Retinal pigment epithelial cell (primary cell): Measurements from ENCODE around the gene TNPO3.

Source experiments
- DNase-seq: peaks from one replicate; pipeline ENCODE4 v3.0.0-alpha.2; 2010; ENCODE audit warnings: low read depth
- H3K4me3 ChIP-seq: 2 replicates; pipeline ENCODE4 v1.5.1; 2011; ENCODE audit warnings: mild to moderate bottlenecking, low read length, control low read depth, moderate library complexity
- TF ChIP-seq, protein P1 (sequence below): conservative IDR thresholded peaks from 2 replicates; pipeline ENCODE4 v1.5.1; 2011; ENCODE audit warnings: low read depth, low read length, control low read depth, inconsistent platforms

TNPO3 gene

GRCh38 chr7:128906001-128906765 lies 148.7 kb downstream of the TNPO3 start:
- H3K4me3 ChIP-seq: no peak overlapping the region
- no peak for DNase-seq
- TF ChIP-seq, protein P1, sequence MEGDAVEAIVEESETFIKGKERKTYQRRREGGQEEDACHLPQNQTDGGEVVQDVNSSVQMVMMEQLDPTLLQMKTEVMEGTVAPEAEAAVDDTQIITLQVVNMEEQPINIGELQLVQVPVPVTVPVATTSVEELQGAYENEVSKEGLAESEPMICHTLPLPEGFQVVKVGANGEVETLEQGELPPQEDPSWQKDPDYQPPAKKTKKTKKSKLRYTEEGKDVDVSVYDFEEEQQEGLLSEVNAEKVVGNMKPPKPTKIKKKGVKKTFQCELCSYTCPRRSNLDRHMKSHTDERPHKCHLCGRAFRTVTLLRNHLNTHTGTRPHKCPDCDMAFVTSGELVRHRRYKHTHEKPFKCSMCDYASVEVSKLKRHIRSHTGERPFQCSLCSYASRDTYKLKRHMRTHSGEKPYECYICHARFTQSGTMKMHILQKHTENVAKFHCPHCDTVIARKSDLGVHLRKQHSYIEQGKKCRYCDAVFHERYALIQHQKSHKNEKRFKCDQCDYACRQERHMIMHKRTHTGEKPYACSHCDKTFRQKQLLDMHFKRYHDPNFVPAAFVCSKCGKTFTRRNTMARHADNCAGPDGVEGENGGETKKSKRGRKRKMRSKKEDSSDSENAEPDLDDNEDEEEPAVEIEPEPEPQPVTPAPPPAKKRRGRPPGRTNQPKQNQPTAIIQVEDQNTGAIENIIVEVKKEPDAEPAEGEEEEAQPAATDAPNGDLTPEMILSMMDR: no peak

- TF ChIP-seq, protein P1: peak; percentile 62
- DNase-seq: no peak
- H3K4me3 ChIP-seq: no peak overlapping the region
Measured at GRCh38 chr7:128904381-128905197, 150.3 kb downstream of the TNPO3 start.
